Activated T-cell treated with anti-CD3 and anti-CD28 coated beads for 24 hours (primary cell): ENCODE results near the gene SLC46A2.

Experiments
- DNase-seq: peaks from one replicate; pipeline ENCODE4 v3.0.0-alpha.2; 2020; ENCODE audit warnings: low read depth

The SLC46A2 gene

DNA sequence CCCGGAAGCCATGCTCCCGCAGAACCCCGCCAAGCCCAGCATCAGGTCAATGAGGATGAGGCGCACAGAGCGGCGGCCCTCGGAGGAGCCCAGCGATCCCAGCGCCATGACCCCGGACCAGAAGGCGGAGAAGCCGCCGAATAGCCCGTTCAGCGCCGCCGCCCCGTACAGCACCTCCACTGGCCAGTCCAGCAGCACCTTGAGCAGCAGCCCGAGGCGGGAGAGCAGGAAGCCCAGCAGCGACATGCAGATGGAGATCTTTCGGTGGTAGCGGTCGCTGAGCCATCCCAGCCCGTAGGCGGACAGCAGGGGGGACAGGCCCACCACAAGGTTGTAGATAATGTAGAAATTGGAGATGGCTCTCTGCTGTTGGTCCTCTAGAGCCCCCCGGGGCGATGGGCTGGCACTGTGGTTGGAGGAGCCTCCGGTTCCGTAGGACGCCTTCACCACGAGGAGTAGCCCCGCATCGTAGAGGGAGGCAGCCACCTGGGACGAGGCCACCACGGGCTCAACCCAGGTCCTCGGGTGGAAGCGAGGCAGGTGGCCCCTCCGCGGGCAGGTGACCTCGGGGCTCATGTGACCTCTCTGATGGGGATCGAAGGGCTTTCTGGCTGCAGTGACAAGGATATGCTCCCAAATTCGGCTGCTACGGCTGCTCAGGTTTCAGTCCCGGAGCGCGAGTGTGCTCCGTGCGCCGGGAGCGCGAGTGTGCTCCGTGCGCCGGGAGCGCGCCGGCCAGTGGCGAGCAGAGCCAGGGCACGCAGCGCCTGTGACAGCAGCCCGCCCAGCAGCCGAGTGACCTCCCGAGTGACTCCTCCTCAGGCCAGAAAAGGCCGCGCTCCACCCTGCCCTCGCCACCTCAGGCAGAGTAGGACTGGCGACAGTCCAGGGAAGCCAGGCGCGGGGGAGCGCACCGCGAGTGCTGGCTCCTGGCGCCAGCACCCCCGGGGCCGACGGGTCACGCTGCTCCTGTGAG is at the start of gene SLC46A2:
TSS of gene SLC46A2 (minus strand) at position 771 of the 976 bp plus-strand sequence. CDS start at position 576, 195 bp downstream.
- DNase-seq, result no peak

GRCh38 chr9:112939418-112939817 is 48.7 kb upstream of the SLC46A2 start:
- no peak for DNase-seq

DNA sequence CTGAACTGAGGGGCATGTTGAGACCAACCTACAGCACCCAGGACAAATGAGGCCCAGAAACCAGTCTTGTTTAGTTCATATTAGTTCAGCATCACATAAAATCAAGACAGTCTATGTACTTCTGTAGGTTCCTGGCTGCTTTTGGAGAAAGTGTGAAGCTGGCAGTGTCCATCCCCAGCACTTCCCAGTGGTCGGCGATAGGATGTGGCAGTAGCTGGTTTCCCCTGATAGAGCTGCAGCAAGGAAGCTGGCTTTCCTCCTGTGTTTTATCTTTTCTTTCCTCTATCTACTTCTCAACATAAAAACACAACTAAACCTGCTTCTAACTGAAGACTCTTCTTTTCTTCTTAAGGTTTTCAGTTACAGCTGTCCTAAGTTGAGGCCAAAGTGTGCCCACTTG is 43.0 kb upstream of the SLC46A2 start:
- DNase-seq, result no peak

GRCh38 chr9:112925058-112925641 is 34.5 kb upstream of the SLC46A2 start:
- DNase-seq, result no peak

- DNase-seq, result no peak
Measured at GRCh38 chr9:112921549-112921948, 30.9 kb upstream of the SLC46A2 start.

DNA sequence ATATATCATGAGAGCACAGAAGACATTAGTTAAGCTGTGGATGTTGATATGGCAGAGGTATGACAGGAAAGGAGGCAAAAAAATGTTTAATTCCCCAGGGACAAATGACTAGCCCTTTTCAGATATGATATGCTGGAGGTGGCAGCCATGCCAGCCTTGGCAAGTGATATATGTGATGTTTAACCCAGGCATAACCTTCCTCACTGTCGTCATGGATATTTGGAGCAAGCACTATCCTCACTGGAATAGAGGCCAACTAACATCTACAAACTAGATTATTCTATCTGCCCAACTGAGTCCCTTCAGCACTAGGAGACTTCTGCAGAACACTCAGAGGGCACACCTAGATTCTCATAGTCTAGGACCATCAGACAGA is 27.3 kb upstream of the SLC46A2 start:
- DNase-seq, result no peak

DNA sequence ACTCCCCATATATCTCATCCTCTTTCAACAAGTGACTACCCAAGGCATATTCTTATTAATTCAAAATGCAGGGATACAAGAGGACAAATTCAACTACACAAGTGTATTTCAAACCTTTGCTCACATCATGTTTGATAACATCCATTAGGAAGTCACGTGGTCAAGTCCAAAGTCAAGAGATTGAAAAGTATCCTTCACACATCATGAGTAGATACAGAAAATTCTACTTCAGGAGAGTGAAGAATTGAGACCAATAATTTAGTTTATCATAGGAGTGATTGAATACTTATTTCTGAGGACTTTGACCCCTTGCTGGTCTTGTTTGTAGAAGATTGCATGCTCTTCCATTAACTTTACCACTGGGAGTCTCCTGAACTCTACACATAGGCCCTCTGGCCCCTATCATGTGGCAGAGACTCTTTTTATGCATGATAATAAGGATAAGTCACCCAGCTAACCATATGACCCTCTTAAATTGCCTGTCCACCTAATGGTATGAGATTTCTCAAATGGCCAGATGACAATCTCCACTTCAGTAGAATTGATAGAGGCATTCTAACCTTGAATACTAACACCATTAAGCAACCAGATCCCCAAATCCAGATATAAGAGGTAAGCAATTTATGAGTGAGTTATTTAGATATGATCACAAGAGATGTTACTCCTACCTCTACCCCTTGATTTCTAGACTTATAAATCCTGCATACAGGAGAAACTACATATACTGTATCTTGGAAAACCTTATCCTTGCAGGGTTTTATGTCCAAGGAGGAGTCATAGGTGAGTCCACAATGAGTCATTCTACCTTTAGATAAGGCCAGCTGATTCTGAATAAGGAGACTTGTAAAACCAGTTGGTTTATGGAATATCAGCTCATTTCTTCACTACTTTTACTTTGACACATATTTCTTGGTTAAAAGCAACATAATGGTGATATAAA is 26.6 kb upstream of the SLC46A2 start:
- no peak for DNase-seq

DNA sequence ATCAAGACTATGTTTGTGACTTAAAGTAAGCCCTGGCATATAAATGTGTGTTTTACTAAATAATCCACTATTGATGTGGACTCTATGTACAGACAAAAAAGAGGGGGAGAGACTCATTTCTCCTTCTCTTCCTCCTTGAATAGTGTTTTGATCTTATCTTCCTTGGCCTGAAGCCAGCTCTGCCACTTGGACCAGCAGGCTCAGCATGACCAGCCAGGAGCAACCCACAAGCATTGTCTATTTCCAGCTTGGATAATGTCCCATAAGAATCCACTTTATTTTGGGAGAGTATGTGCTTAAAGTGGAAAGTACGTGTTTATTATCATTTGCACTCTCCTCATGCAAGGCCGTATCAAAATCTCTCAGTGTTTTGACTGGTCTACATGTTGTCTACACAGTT is 23.8 kb upstream of the SLC46A2 start:
- no peak for DNase-seq

GRCh38 chr9:112913326-112913725 is 22.6 kb upstream of the SLC46A2 start:
- DNase-seq, result no peak

GRCh38 chr9:112912636-112913035 is 22.0 kb upstream of the SLC46A2 start:
- DNase-seq, result no peak

DNA sequence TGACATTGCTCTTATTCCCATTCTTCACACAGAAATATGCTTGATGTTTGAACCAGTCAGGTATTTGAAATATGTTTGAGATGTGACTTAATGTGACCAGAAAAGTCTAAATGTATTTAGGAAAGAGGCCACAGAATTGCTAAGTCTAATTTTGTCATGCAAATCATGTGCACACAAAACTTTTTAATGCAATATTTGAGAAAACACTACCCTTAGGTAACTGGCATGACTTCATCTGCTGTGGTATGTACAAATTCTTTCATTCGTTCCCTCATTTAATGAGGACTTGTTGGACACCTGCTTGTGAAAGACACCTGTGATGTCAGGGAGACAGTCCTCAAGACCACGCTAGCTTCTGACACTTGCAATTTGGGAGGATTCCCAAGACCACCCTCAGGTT is 21.1 kb upstream of the SLC46A2 start:
- no peak for DNase-seq

GRCh38 chr9:112905084-112905483 is 14.4 kb upstream of the SLC46A2 start:
- DNase-seq, result no peak

DNA sequence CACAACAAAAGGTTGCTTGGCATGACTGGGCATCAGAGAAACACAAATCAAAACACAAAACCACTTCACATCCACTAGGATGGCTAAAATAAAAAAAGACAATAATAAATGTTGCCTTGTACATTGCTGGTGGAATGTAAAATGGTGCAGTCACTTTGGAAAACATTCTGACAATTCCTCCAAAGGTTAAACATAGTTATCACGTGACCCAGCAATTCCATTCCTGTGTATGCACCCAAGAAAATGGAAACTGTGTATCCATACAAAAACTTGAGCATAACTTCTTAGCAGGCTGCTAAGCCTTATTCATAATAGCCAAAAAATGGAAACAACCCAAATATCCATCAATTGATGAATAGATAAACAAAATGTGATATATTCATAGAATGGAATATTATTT is 10.2 kb upstream of the SLC46A2 start:
- no peak for DNase-seq

DNA sequence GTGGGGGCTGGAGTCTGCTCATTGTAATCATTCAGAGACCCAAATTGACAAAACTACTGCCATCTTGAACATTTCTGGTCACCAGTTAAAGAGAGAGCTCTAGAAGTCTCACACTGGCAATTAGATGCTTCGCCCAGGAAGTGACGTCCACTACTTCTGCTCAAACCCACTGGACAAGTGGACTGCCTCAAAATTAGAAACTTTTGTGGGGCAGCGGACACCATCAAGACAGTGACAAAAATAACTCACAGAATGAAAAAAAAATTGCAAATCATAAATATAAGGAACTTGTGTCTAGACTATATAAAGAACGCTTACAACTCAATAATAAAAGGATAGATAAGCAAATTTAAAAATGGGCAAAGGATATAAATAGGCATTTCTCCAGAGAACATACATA is 9.8 kb upstream of the SLC46A2 start:
- DNase-seq, result no peak

DNA sequence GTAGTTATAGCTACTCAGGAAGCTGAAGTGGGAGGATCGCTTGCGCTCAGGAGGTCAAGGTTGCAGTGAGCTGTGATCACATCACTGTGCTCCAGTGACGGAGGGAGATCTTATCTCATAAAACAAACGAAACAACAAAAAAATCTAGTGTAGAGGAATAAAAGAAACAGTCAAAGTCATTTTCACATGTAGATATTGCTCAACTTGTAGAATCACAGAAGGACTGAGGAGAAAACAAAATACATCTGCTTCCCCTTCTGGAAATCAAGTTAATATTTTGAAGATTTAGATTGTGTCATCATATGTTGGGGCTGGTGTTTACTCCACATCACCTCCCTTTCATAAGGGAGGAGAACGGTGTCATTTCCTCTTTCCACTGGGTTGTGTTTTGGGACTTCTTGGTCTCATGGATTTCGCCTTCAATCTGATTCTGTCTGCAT is 8.2 kb upstream of the SLC46A2 start:
- DNase-seq, result no peak

DNA sequence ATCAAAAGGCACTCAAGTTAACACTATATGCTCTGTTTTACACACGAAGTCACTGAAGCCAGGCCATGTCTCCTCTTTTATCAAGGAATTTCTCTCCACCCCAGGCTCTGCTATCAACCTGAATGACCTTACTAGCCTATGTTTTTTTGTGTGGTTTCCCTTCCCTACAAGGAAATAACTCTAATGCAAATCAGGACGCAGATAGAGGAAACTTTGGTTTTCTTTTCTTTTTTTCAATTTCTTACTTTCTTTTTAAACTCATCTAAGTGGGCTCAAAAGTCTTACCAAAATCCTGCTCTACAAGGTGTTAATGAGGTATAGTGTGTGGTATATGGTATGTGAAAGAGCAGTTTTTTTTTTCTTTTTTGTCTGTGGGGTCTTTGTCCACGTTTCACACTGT is 5.5 kb upstream of the SLC46A2 start:
- no peak for DNase-seq

DNA sequence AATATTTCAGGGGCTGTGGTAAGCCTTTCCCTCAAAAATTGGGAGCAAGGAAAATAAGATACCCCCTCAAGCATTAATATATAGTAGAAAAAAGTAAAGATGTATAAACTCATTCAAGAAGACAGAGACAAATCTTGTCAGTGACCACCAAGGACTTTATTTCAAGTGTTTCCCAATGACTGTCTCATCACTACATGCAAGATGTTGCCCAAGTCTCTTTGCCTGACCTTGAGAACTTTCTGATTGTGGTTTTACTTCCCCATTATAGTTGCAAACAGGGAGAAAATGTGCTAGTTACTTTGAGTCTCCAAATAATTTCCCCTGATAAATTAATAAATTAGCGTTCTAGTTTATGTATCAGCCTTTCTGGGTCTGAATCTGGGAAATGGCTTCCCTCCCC is 4.0 kb upstream of the SLC46A2 start:
- no peak for DNase-seq

GRCh38 chr9:112894041-112894440 is 3.4 kb upstream of the SLC46A2 start:
- no peak for DNase-seq

- DNase-seq, result no peak
Measured at GRCh38 chr9:112892981-112893380, 2.3 kb upstream of the SLC46A2 start.

GRCh38 chr9:112891521-112891920 is 845 bp upstream of the SLC46A2 start:
- no peak for DNase-seq

DNA sequence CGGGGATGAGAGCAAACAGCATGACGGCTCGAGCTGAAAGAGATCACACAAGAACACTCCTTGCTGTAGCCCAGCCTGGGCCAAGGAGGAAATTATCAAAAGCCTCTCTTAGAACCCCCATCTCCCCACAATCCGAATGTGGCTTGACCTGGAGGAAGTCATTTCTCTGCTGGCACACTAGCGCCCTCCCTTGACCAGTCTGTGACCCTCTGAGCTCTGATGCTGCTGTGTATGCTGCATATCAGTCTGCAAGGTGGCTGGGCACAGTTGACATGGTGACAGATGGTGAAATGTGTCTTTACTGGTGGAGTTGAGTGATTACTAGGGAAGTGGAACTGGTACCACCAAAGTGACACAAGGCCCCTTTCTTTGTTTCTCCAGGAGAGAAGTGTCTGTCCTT is 3.3 kb downstream of the SLC46A2 start:
- DNase-seq, result no peak

- no peak for DNase-seq
Measured at GRCh38 chr9:112886351-112886750, 4.3 kb downstream of the SLC46A2 start.
